ENCODE measurements around the gene XYLT1.
"Not testable (repeated sequence)": the region's sequence is repeated elsewhere in the genome, so short reads cannot be mapped to it uniquely, and the experiment has no call there.

The XYLT1 gene

GRCh38 chr16:17488506-17488905, 17.7 kb upstream of the XYLT1 start:
- no peak for DNase-seq

- no peak for DNase-seq
Measured at GRCh38 chr16:17483351-17483750, 12.6 kb upstream of the XYLT1 start.

GRCh38 chr16:17482341-17482740, 11.6 kb upstream of the XYLT1 start:
- DNase-seq, result not testable (repeated sequence)

GRCh38 chr16:17481736-17482135, 11.0 kb upstream of the XYLT1 start:
- DNase-seq, result no peak

GRCh38 chr16:17477260-17477545, 6.4 kb upstream of the XYLT1 start:
- DNase-seq, result not testable (repeated sequence)

- DNase-seq, result no peak
Measured at GRCh38 chr16:17476414-17477259, 5.9 kb upstream of the XYLT1 start.

- no peak for DNase-seq
Measured at GRCh38 chr16:17475104-17475503, 4.3 kb upstream of the XYLT1 start.

GRCh38 chr16:17474572-17474971, 3.8 kb upstream of the XYLT1 start:
- no peak for DNase-seq

- DNase-seq, result no peak
Measured at GRCh38 chr16:17474037-17474436, 3.3 kb upstream of the XYLT1 start.

- DNase-seq, result no peak
Measured at GRCh38 chr16:17471719-17472461, 1.1 kb upstream of the XYLT1 start.

GRCh38 chr16:17470182-17470907, 415 bp downstream of the XYLT1 start:
- no peak for DNase-seq

GRCh38 chr16:17469741-17470181, 999 bp downstream of the XYLT1 start:
- DNase-seq, result no peak

- no peak for DNase-seq
Measured at GRCh38 chr16:17469011-17469740, 1.6 kb downstream of the XYLT1 start.

- no peak for DNase-seq
Measured at GRCh38 chr16:17468611-17469010, 2.1 kb downstream of the XYLT1 start.

- DNase-seq, result no peak
Measured at GRCh38 chr16:17467923-17468540, 2.7 kb downstream of the XYLT1 start.

- DNase-seq, result no peak
Measured at GRCh38 chr16:17466876-17467275, 3.9 kb downstream of the XYLT1 start.

GRCh38 chr16:17465460-17465859, 5.3 kb downstream of the XYLT1 start:
- no peak for DNase-seq

GRCh38 chr16:17463335-17463734, 7.4 kb downstream of the XYLT1 start:
- no peak for DNase-seq

GRCh38 chr16:17461951-17462729, 8.6 kb downstream of the XYLT1 start:
- DNase-seq, result no peak

GRCh38 chr16:17460890-17461289, 9.9 kb downstream of the XYLT1 start:
- DNase-seq, result no peak

GRCh38 chr16:17459903-17460521, 10.7 kb downstream of the XYLT1 start:
- DNase-seq, result no peak

All from NCI-H187 (cell line).